ENCODE data around the gene GREB1.

GRCh38 chr2:11663427-11663826, 129.6 kb downstream of the GREB1 start:
- TF ChIP-seq CTCF (IDR thresholded peaks at IDR 0.05 in 2 of 3, conservative IDR thresholded peaks at IDR 0.05 in 1 of 3; ENCODE audit: borderline replicate concordance in 1 of 3, insufficient read depth in 1 of 3, low read depth in 2 of 3, low read length in 2 of 3) (no peak), MAX (IDR thresholded peaks at IDR 0.05) (no peak), ATF3 (IDR thresholded peaks at IDR 0.05) (no peak)
